Mammary epithelial cell (primary cell): ENCODE measurements around the gene TIMM13.

ENCODE experiments used
- EZH2 ChIP-seq: IDR thresholded peaks from 2 replicates; pipeline ENCODE4 v1.6.1; 2012; ENCODE audit warnings: low read length, inconsistent platforms, borderline replicate concordance
- TF ChIP-seq, protein P1 (sequence below), 2 donors: IDR thresholded peaks in 1 of 2; conservative IDR thresholded peaks in 1 of 2; 2 replicates each; pipeline ENCODE4 v1.5.1; 2011 to 2012; ENCODE audit warnings: inconsistent platforms in 2 of 2, low read length in 2 of 2, mild to moderate bottlenecking in 2 of 2, control low read depth in 1 of 2, low read depth in 1 of 2; ENCODE audit not compliant: insufficient read depth in 1 of 2; ENCODE audit errors: extremely low read depth in 1 of 2

GRCh38 chr19:2468596-2468995 is 41.2 kb upstream of the TIMM13 start:
- TF ChIP-seq, protein P1, sequence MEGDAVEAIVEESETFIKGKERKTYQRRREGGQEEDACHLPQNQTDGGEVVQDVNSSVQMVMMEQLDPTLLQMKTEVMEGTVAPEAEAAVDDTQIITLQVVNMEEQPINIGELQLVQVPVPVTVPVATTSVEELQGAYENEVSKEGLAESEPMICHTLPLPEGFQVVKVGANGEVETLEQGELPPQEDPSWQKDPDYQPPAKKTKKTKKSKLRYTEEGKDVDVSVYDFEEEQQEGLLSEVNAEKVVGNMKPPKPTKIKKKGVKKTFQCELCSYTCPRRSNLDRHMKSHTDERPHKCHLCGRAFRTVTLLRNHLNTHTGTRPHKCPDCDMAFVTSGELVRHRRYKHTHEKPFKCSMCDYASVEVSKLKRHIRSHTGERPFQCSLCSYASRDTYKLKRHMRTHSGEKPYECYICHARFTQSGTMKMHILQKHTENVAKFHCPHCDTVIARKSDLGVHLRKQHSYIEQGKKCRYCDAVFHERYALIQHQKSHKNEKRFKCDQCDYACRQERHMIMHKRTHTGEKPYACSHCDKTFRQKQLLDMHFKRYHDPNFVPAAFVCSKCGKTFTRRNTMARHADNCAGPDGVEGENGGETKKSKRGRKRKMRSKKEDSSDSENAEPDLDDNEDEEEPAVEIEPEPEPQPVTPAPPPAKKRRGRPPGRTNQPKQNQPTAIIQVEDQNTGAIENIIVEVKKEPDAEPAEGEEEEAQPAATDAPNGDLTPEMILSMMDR (conservative IDR thresholded peaks at IDR 0.05 in 1 of 2, IDR thresholded peaks at IDR 0.05 in 1 of 2; ENCODE audit: extremely low read depth in 1 of 2, insufficient read depth in 1 of 2, low read depth in 1 of 2, low read length in 2 of 2), result no peak
- no peak for TF ChIP-seq EZH2
